Measurements from ENCODE around the gene PHLDB2. TPM values are rescaled to one million over a fixed set of nuclear protein-coding genes. Genes with fewer than 3 reads are reported as not detected.

The PHLDB2 gene
- total RNA-seq, 4 donors from 2014 or later: 56.9 to 108 (median 68.7) TPM

DNA sequence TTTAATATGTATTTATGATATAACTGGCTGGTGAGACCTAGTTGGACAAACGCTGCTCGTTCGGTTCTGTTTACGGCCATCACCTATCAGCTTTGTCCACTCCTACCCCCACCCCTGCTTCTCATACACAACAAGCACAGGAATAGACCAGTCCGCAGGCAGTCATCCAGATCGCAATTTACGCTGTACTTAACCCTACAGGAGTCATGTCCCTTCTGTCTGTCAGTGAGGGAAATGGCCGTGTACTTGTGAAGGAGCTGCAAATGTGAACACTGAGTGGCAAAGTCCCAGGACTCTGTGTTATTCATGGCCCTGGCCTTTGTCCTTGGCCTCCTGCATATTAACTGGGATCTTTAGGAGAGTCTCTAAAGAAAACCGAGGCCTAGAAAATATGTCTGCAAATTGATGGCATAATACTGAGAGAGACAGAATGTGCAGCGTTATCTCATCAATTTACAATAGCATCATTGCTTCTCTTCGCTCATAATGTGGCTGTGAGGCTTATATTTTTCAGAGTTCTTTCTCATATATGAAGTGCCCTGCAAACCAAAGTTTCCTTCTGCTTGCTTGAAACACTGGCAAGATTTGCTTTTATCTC, 112.6 kb downstream of the PHLDB2 start:
- Histone ChIP-seq H3K36me3 (no peaks in the 10 kb centered on the region), H3K9me3 (no peaks in the 10 kb centered on the region), H3K27me3 (no peaks in the 10 kb centered on the region), H3K4me1 (peaks cover 0 to 8% of the 10 kb centered on the region in 2 donors), H3K4me3 (no peak overlapping the region), H3K27ac (no peak overlapping the region)
- no peak for DNase-seq
- intact Hi-C loops (cut with DNase I; ENCODE audit: low total_unique reads): no loop called here
- TF ChIP-seq, protein P1, sequence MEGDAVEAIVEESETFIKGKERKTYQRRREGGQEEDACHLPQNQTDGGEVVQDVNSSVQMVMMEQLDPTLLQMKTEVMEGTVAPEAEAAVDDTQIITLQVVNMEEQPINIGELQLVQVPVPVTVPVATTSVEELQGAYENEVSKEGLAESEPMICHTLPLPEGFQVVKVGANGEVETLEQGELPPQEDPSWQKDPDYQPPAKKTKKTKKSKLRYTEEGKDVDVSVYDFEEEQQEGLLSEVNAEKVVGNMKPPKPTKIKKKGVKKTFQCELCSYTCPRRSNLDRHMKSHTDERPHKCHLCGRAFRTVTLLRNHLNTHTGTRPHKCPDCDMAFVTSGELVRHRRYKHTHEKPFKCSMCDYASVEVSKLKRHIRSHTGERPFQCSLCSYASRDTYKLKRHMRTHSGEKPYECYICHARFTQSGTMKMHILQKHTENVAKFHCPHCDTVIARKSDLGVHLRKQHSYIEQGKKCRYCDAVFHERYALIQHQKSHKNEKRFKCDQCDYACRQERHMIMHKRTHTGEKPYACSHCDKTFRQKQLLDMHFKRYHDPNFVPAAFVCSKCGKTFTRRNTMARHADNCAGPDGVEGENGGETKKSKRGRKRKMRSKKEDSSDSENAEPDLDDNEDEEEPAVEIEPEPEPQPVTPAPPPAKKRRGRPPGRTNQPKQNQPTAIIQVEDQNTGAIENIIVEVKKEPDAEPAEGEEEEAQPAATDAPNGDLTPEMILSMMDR (IDR thresholded peaks at IDR 0.05): no peak
- TF ChIP-seq POLR2A (IDR thresholded peaks at IDR 0.05): no peak

GRCh38 chr3:111972891-111973290, 113.8 kb downstream of the PHLDB2 start:
- no peaks in the 10 kb centered on the region for H3K4me1 ChIP-seq
- no peaks in the 10 kb centered on the region for H3K27me3 ChIP-seq
- no peak overlapping the region for H3K27ac ChIP-seq
- no peak for DNase-seq
- H3K36me3 ChIP-seq: no peaks in the 10 kb centered on the region
- no peak for TF ChIP-seq POLR2A (IDR thresholded peaks at IDR 0.05)
- TF ChIP-seq, protein P1 (IDR thresholded peaks at IDR 0.05): no peak
- no peaks in the 10 kb centered on the region for H3K9me3 ChIP-seq
- no peak overlapping the region for H3K4me3 ChIP-seq
- intact Hi-C loops (cut with DNase I; ENCODE audit: low total_unique reads): no loop called here

DNA sequence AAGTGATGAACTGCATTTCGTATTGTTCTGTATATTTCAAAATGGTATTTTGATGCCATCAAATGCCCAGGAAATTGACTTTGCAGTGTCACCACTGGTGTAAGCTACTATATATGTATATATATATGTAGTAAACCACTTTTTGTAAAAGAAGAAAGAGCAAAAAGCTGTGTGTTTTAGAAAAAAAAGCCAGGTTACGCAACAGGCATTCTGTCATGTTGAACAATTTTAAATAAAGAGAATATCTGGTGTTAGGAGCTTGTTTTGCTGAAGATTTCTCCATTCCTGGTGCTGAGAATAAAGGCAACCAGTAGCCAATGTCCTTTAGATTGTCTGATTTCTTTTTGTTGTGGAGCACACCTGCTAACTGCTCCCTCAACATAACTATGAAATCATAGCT, 116.1 kb downstream of the PHLDB2 start:
- intact Hi-C loops (cut with DNase I; ENCODE audit: low total_unique reads): no loop called here
- H3K9me3 ChIP-seq: no peaks in the 10 kb centered on the region

GRCh38 chr3:111976254-111976653, 117.2 kb downstream of the PHLDB2 start:
- TF ChIP-seq POLR2A (IDR thresholded peaks at IDR 0.05): no peak
- TF ChIP-seq, protein P1 (IDR thresholded peaks at IDR 0.05): no peak
- H3K4me1 ChIP-seq: peaks cover 0 to 5% of the 10 kb centered on the region in 2 donors
- no peaks in the 10 kb centered on the region for H3K27me3 ChIP-seq
- H3K27ac ChIP-seq: no peak overlapping the region
- H3K4me3 ChIP-seq: no peak overlapping the region
- intact Hi-C loops (cut with DNase I; ENCODE audit: low total_unique reads): no loop called here
- DNase-seq: no peak
- H3K9me3 ChIP-seq: no peaks in the 10 kb centered on the region
- no peaks in the 10 kb centered on the region for H3K36me3 ChIP-seq

More for the DNA sequence above, 116.1 kb downstream of the PHLDB2 start:
- Histone ChIP-seq H3K27me3 (no peaks in the 10 kb centered on the region), H3K36me3 (no peaks in the 10 kb centered on the region), H3K27ac (no peak overlapping the region), H3K4me3 (no peak overlapping the region), H3K4me1 (peaks cover 0 to 3% of the 10 kb centered on the region in 2 donors)
- no peak for DNase-seq
- no peak for TF ChIP-seq POLR2A (IDR thresholded peaks at IDR 0.05)
- TF ChIP-seq, protein P1 (IDR thresholded peaks at IDR 0.05): no peak

GRCh38 chr3:111978583-111979433, 119.7 kb downstream of the PHLDB2 start, which contains the start of gene ABHD10:
TSS of gene ABHD10 (plus strand) at chr3:111979026. CDS start at chr3:111979062, 36 bp downstream.
- Histone ChIP-seq H3K36me3 (no peaks in the 10 kb centered on the region), H3K4me1 (peaks cover 0 to 16% of the 10 kb centered on the region in 2 donors), H3K27me3 (no peaks in the 10 kb centered on the region), H3K27ac (peak within 1 kb of the TSS; percentile 86 to 91), H3K4me3 (peak within 1 kb of the TSS; percentile 77 to 88), H3K9me3 (no peaks in the 10 kb centered on the region)
- DNase-seq: peak; percentile 96
- TF ChIP-seq, protein P1 (IDR thresholded peaks at IDR 0.05): no peak
- TF ChIP-seq POLR2A (IDR thresholded peaks at IDR 0.05): peak; percentile 87 to 89
- intact Hi-C loops (cut with DNase I; ENCODE audit: low total_unique reads): no loop called here

Data from uterus (tissue), 4 donors.